Measurements from ENCODE around the gene VPS26A. TPM values are rescaled to one million over a fixed set of nuclear protein-coding genes. Genes with fewer than 3 reads are reported as not detected.
"Not testable (repeated sequence)": the region's sequence is repeated elsewhere in the genome, so short reads cannot be mapped to it uniquely, and the experiment has no call there.

Gene VPS26A
- total and polyA plus RNA-seq, 2 experiments from 2014 or later, result 57.6 to 58.7 TPM

DNA sequence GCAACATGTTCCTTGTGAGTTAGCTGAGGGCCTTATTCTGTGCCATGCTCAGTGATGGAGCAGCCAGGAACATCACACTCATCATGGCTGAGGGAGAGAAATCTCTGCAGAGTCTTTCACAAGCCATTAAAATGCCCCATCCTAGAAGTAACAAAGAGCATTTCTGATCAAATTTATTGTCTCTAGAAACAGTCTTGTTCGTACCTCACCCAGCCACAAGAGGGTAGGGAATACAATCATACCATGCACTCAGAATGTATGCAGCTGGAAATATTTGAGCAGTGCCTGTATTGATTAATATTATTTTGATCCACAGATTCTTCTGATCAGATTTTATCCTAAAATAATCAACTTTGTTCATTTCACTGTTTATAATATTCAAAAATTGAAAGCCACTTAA, 17.3 kb downstream of the VPS26A start:
- Histone ChIP-seq H3K27me3 (no peaks in the 10 kb centered on the region), H2AFZ (no peak overlapping the region), H3K4me2 (no peak overlapping the region), H3K9me3 (ENCODE audit: low read depth) (no peaks in the 10 kb centered on the region), H3K9me2 (replicated peaks; ENCODE audit: insufficient read depth) (no peaks in the 10 kb centered on the region), H4K20me1 (ENCODE audit: insufficient read depth, poor library complexity, severe bottlenecking) (peaks cover 14% of the 10 kb centered on the region), H3K4me3 (no peak overlapping the region), H3K27ac (no peak overlapping the region), H3K4me1 (ENCODE audit: insufficient read depth) (no peaks in the 10 kb centered on the region), H3K36me3 (replicated peaks; ENCODE audit: insufficient read depth, low read depth) (no peaks in the 10 kb centered on the region), H3K79me2 (peaks cover 86% of the 10 kb centered on the region)
- TF ChIP-seq EZH2 (IDR thresholded peaks at IDR 0.05; ENCODE audit: borderline replicate concordance) (no peak), EZH2phosphoT487 (IDR thresholded peaks at IDR 0.05; ENCODE audit: low read depth, severe bottlenecking, unreplicated experiment) (no peak)
- TF ChIP-seq, protein P1, sequence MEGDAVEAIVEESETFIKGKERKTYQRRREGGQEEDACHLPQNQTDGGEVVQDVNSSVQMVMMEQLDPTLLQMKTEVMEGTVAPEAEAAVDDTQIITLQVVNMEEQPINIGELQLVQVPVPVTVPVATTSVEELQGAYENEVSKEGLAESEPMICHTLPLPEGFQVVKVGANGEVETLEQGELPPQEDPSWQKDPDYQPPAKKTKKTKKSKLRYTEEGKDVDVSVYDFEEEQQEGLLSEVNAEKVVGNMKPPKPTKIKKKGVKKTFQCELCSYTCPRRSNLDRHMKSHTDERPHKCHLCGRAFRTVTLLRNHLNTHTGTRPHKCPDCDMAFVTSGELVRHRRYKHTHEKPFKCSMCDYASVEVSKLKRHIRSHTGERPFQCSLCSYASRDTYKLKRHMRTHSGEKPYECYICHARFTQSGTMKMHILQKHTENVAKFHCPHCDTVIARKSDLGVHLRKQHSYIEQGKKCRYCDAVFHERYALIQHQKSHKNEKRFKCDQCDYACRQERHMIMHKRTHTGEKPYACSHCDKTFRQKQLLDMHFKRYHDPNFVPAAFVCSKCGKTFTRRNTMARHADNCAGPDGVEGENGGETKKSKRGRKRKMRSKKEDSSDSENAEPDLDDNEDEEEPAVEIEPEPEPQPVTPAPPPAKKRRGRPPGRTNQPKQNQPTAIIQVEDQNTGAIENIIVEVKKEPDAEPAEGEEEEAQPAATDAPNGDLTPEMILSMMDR (IDR thresholded peaks at IDR 0.05; ENCODE audit: poor library complexity), result no peak
- no peak for DNase-seq (ENCODE audit: low spot score)
- WGBS (ENCODE audit: low lambda C conversion rate, missing lambda C conversion rate), result 75% methylated on average over 1 of the region's 1 CpG

DNA sequence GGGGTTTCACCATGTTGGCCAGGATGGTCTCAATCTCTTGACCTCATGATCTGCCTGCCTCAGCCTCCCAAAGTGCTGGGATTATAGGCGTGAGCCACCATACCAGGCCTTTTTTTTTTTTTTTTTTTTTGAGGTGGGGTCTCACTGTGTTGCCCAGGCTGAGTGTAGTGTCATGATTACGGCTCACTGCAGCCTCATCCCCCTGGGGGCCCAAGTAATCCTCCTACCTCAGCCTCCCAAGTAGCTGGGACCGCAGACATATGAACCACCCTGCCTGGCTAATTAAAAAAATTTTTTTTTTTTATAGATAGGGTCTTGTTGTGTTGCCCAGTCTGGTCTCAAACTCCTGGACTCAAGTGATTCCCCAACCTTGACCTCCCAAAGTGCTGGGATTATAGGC, 18.1 kb downstream of the VPS26A start:
- H3K4me2 ChIP-seq; H2AFZ ChIP-seq; H3K9me2 ChIP-seq (replicated peaks; ENCODE audit: insufficient read depth); H3K27ac ChIP-seq; H3K4me3 ChIP-seq; H3K27me3 ChIP-seq; H3K9me3 ChIP-seq (ENCODE audit: low read depth); H3K4me1 ChIP-seq (ENCODE audit: insufficient read depth); H3K36me3 ChIP-seq (replicated peaks; ENCODE audit: insufficient read depth, low read depth); DNase-seq (ENCODE audit: low spot score): not testable (repeated sequence)
- H4K20me1 ChIP-seq (ENCODE audit: insufficient read depth, poor library complexity, severe bottlenecking), result peaks cover 17% of the 10 kb centered on the region
- peaks cover 85% of the 10 kb centered on the region for H3K79me2 ChIP-seq
- 100% methylated on average over 3 of the region's 3 CpGs for WGBS (ENCODE audit: low lambda C conversion rate, missing lambda C conversion rate)

DNA sequence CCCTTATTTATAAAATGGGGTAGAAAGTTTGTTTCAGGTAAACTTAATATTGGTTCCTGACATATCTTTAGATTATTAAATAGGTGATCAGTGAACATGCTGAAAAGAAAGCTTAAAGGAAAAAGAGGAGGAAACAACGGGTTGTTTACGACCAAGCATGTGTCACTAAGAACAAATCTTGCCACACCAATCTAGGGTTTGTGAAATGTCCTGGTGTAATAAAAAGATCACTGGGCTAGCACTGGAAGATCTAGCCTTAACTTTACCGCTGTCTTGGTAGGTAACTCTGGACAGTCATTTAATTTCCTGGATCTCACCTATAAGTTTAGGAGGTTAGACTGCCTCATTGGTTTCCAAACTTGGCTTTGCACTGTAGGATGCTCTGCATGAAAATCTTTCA, 19.0 kb downstream of the VPS26A start:
- Histone ChIP-seq H3K4me3 (no peak overlapping the region), H3K36me3 (replicated peaks; ENCODE audit: insufficient read depth, low read depth) (no peaks in the 10 kb centered on the region), H3K4me1 (ENCODE audit: insufficient read depth) (no peaks in the 10 kb centered on the region), H3K79me2 (peaks cover 85% of the 10 kb centered on the region), H3K27me3 (no peaks in the 10 kb centered on the region), H3K9me3 (ENCODE audit: low read depth) (no peaks in the 10 kb centered on the region), H2AFZ (no peak overlapping the region), H3K27ac (no peak overlapping the region), H4K20me1 (ENCODE audit: insufficient read depth, poor library complexity, severe bottlenecking) (peaks cover 24% of the 10 kb centered on the region), H3K4me2 (no peak overlapping the region), H3K9me2 (replicated peaks; ENCODE audit: insufficient read depth) (no peaks in the 10 kb centered on the region)
- TF ChIP-seq, protein P1 (IDR thresholded peaks at IDR 0.05; ENCODE audit: poor library complexity), result no peak
- TF ChIP-seq EZH2 (IDR thresholded peaks at IDR 0.05; ENCODE audit: borderline replicate concordance), result no peak
- no peak for TF ChIP-seq EZH2phosphoT487 (IDR thresholded peaks at IDR 0.05; ENCODE audit: low read depth, severe bottlenecking, unreplicated experiment)
- WGBS (ENCODE audit: low lambda C conversion rate, missing lambda C conversion rate), result 56% methylated on average over 3 of the region's 3 CpGs
- peak; percentile 6 for DNase-seq (ENCODE audit: low spot score)

DNA sequence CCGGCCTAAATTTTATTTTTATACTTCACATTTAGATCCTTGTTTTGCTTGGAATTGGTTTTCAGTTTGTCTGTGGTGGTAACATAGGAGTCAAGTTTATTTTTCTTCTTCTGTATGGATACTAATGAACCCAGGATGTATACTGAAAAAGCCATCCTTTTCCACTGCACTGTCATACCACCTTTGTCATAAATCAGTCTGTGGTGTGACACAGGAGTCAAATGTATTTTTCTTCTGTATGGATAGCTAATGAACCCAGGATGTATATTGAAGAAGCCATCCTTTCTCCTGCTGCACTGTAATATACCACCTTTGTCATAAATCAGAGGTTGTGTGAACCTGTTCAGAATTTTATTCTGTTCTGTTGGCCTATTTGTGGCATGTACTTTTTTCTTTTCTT, 21.4 kb downstream of the VPS26A start:
- Histone ChIP-seq H2AFZ (no peak overlapping the region), H3K9me3 (ENCODE audit: low read depth) (no peaks in the 10 kb centered on the region), H4K20me1 (ENCODE audit: insufficient read depth, poor library complexity, severe bottlenecking) (peaks cover 27% of the 10 kb centered on the region), H3K36me3 (replicated peaks; ENCODE audit: insufficient read depth, low read depth) (no peaks in the 10 kb centered on the region), H3K4me2 (no peak overlapping the region), H3K27ac (no peak overlapping the region), H3K4me1 (ENCODE audit: insufficient read depth) (no peaks in the 10 kb centered on the region), H3K9me2 (replicated peaks; ENCODE audit: insufficient read depth) (no peaks in the 10 kb centered on the region), H3K4me3 (no peak overlapping the region), H3K79me2 (peaks cover 89% of the 10 kb centered on the region), H3K27me3 (no peaks in the 10 kb centered on the region)
- no peak for DNase-seq (ENCODE audit: low spot score)
- WGBS (ENCODE audit: low lambda C conversion rate, missing lambda C conversion rate), result 96% methylated on average over 1 of the region's 1 CpG
- TF ChIP-seq, protein P1 (IDR thresholded peaks at IDR 0.05; ENCODE audit: poor library complexity), result no peak
- no peak for TF ChIP-seq EZH2phosphoT487 (IDR thresholded peaks at IDR 0.05; ENCODE audit: low read depth, severe bottlenecking, unreplicated experiment)
- TF ChIP-seq EZH2 (IDR thresholded peaks at IDR 0.05; ENCODE audit: borderline replicate concordance), result no peak

Data from hepatocyte (in vitro differentiated cells).